ENCODE results near the gene CPNE5.

GRCh38 chr6:36749829-36750489 is 89.3 kb downstream of the CPNE5 start:
- TF ChIP-seq CTCF (IDR thresholded peaks at IDR 0.05) (no peak), POLR2A (IDR thresholded peaks at IDR 0.05) (no peak)

Measured in ovary (tissue), 3 donors.